H1 (cell line): ENCODE data around the gene VPS26B. TPM values are rescaled to one million over a fixed set of nuclear protein-coding genes. Genes with fewer than 3 reads are reported as not detected.

Experiments
- ATF3 ChIP-seq: IDR thresholded peaks from 2 replicates; pipeline ENCODE4 v1.6.1; 2011; ENCODE audit warnings: low read depth, mild to moderate bottlenecking, low read length; ENCODE audit not compliant: insufficient read depth
- BCL11A ChIP-seq, 2 experiments: IDR thresholded peaks; one replicate each; pipeline ENCODE4 v1.6.1; 2011; ENCODE audit warnings: low read depth in 2 of 2, low read length in 2 of 2, mild to moderate bottlenecking in 2 of 2
- CHD7 ChIP-seq: fragments of 300-600 bp; sonication (generic); IDR thresholded peaks from 2 replicates; pipeline ENCODE4 v1.7.1; 2012; ENCODE audit warnings: low read length, moderate library complexity, mild to moderate bottlenecking, inconsistent platforms; ENCODE audit not compliant: insufficient replicate concordance
- CTBP2 ChIP-seq: IDR thresholded peaks from 2 replicates; pipeline ENCODE4 v1.7.0; 2011; ENCODE audit warnings: borderline replicate concordance, mild to moderate bottlenecking, moderate library complexity, mixed read lengths, low read length; ENCODE audit not compliant: insufficient read depth, insufficient read length
- HDAC2 ChIP-seq, 2 experiments: fragments of 300-600 bp in 1 of 2; sonication (generic) in 1 of 2; IDR thresholded peaks; 2 replicates each; pipeline ENCODE4 v1.6.1; 2011 to 2012; ENCODE audit warnings: low read depth in 2 of 2, low read length in 2 of 2, mild to moderate bottlenecking in 2 of 2, moderate library complexity in 2 of 2, borderline replicate concordance in 1 of 2, inconsistent platforms in 1 of 2
- KDM5A ChIP-seq: fragments of 200-600 bp; IDR thresholded peaks from 2 replicates; pipeline ENCODE4 v1.7.1; 2012; ENCODE audit warnings: mild to moderate bottlenecking, low read length, inconsistent platforms, mixed read lengths
- TAF7 ChIP-seq: optimal IDR thresholded peaks from 2 replicates; pipeline ENCODE3; 2011; ENCODE audit warnings: low read depth, mild to moderate bottlenecking, inconsistent platforms, low read length, moderate library complexity, borderline replicate concordance
- TCF12 ChIP-seq: IDR thresholded peaks from 2 replicates; pipeline ENCODE4 v1.6.1; 2011; ENCODE audit warnings: low read depth, mild to moderate bottlenecking, low read length
- polyA plus RNA-seq, 7 experiments: library from polyadenylated mRNA; depleted of rRNA in 3 of 7; stranded (reverse) in 5 of 7; unstranded in 2 of 7; fragments of >200 nt in 5 of 7; fragments of 200-250 nt in 2 of 7; gene quantifications; 1 replicate in 5 of 7; 2 replicates in 1 of 7; 4 replicates in 1 of 7; pipeline versions ENCODE4 v1.2.1 to v1.2.3, GENCODE V29; 2011 to 2013; ENCODE audit warnings: missing spikeins in 2 of 7, mixed read lengths in 2 of 7
- total RNA-seq: library from RNA; stranded (reverse); fragmentation: NEBNext Ultra II Directional; extraction: Animal tissue kit (Norgen Biotek cat#: 25700); gene quantifications from 2 replicates; pipeline ENCODE4 v1.2.1, GENCODE V29; 2021

VPS26B gene
- total and polyA plus RNA-seq, 2 of the 8 experiments (the other 6 are each of a cell fraction or from before 2014, with no cell fraction given) = 18.3 to 27.0 TPM

- TF ChIP-seq CHD7 = no peak
- no peak for TF ChIP-seq HDAC2 (IDR thresholded peaks at IDR 0.05; ENCODE audit: borderline replicate concordance in 1 of 2, low read depth in 2 of 2, low read length in 2 of 2)
- no peak for TF ChIP-seq TAF7
- no peak for TF ChIP-seq ATF3
- no peak for TF ChIP-seq TCF12
- no peak for TF ChIP-seq CTBP2
- no peak for TF ChIP-seq KDM5A
- TF ChIP-seq BCL11A (IDR thresholded peaks at IDR 0.05; ENCODE audit: low read depth in 2 of 2, low read length in 2 of 2) = no peak
These were observed 22.2 kb downstream of the VPS26B start (continued) for GRCh38 chr11:134246678-134247077.
